Measurements from ENCODE around the gene DDX39A.
A peak's percentile ranks its signal among the peaks of the same experiment; 100 is the strongest.

Gene DDX39A

GRCh38 chr19:14433554-14434501 is 14.7 kb upstream of the DDX39A start:
- peak; percentile 63 for DNase-seq

GRCh38 chr19:14432791-14433553 is 13.8 kb upstream of the DDX39A start, which contains the start of gene PKN1:
TSS of gene PKN1 (plus strand) at chr19:14433306. CDS start at chr19:14433522, 216 bp downstream.
- DNase-seq = peak; percentile 45

GRCh38 chr19:14430712-14431111 is 11.6 kb upstream of the DDX39A start:
- no peak for DNase-seq

GRCh38 chr19:14428882-14429416 is 9.8 kb upstream of the DDX39A start:
- no peak for DNase-seq

- DNase-seq = no peak
Measured at GRCh38 chr19:14427461-14427860, 8.3 kb upstream of the DDX39A start.

- no peak for DNase-seq
Measured at GRCh38 chr19:14425696-14426138, 6.6 kb upstream of the DDX39A start.

- DNase-seq = no peak
Measured at GRCh38 chr19:14418856-14419105, 360 bp downstream of the DDX39A start.

- DNase-seq = peak; percentile 53
Measured at GRCh38 chr19:14416817-14417231, 2.3 kb downstream of the DDX39A start.

- peak; percentile 50 for DNase-seq
Measured at GRCh38 chr19:14414926-14415690, 4.0 kb downstream of the DDX39A start.

- DNase-seq = peak; percentile 53
Measured at GRCh38 chr19:14413693-14414181, 5.4 kb downstream of the DDX39A start.

GRCh38 chr19:14412996-14413692 is 6.0 kb downstream of the DDX39A start:
- DNase-seq = peak; percentile 60

GRCh38 chr19:14412324-14412995 is 6.7 kb downstream of the DDX39A start:
- peak; percentile 55 for DNase-seq

- peak; percentile 59 for DNase-seq
Measured at GRCh38 chr19:14411938-14412245, 7.2 kb downstream of the DDX39A start.

GRCh38 chr19:14411161-14411937 is 7.8 kb downstream of the DDX39A start:
- DNase-seq = no peak

- peak; percentile 82 for DNase-seq
Measured at GRCh38 chr19:14410091-14411051, 8.8 kb downstream of the DDX39A start.

GRCh38 chr19:14409146-14410023 is 9.8 kb downstream of the DDX39A start:
- DNase-seq = peak; percentile 76

- peak; percentile 68 for DNase-seq
Measured at GRCh38 chr19:14408491-14409145, 10.5 kb downstream of the DDX39A start.

Data from CD4-positive, alpha-beta T cell treated with Interleukin-17A for 1 hour (primary cell).